Activated CD4-positive, alpha-beta T cell treated with anti-CD3 and anti-CD28 coated beads for 4 hours (primary cell): Measurements from ENCODE around the gene PAPSS1.
"Not testable (repeated sequence)": the region's sequence is repeated elsewhere in the genome, so short reads cannot be mapped to it uniquely, and the experiment has no call there.

Experiments
- DNase-seq, 2 donors: peaks; one replicate each; pipeline ENCODE4 v3.0.0-alpha.2; 2020

Gene PAPSS1

DNA sequence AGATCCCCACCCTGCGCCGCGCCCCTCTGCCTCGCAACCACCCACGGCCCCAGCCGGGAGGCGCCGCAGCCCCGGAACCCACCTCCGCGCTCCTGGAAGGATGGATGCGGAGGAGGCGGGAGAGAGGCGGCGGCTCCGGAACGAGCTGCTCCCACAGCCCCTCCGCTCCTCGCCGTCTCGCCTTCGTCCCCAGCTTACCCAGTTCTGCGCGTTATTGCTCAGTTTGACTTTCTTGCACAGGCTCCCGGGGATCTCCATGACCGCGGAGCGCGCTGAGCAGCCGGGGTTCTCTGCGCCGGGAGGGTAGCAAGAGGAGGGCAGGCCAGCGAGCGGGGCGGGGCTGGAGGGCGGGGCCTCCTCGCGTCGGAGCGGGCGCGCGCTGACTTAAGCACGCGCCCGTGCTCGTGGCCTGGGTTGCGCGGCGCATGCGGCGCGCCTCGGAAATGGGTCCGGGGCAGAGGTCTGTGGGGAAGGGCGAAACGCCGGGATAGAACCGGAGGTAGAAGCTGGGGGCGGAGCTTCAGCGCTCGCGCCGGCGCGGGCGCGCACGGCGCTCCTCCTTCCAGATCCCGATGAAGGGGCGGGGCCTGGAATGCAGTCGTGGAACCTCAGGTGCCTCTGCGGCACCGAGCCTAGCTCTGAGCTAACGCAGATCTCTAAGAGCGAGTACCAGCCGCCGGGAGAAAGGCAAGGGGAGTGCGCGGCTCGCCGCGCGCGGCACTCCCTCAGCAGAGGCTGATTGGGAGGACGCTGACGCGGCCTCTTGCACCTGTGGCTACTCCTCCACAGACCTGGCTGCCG, at the start of gene PAPSS1:
Gene PAPSS1, minus strand, starts transcription at position 313 of the 801 bp plus-strand sequence. Its CDS starts 55 bp downstream, at position 258.
- peak; percentile 94 to 95 for DNase-seq

DNA sequence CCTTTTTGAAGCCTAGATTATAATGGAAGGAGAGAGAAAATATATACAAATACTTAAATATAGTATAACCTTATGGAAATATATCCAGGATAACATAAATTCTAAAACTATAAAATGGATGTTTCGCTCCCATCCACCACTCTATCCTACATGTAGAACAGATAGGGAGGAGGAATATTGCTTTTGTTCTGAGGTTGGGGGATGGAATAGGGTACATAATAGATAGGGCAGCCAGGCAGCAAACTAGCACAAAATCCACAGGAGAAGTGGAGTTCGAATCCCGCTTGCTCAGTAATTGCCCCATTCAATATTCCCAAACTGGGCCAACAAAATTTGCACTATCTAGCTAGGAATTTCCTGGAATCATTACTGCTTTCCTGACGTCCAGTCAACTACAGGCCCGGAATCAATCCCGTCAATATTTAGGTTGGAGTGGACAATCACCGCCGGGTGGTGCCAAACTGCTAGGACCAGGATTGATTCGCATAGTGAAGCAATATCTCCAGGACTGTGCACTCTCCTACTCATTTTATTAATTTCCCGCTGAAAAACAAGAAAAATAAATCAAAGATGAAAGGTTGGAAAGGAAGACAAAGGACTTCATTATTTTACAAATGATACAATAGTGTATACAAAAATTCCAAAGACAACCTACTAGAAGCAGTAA, 40.4 kb upstream of the PAPSS1 start:
- DNase-seq = no peak

DNA sequence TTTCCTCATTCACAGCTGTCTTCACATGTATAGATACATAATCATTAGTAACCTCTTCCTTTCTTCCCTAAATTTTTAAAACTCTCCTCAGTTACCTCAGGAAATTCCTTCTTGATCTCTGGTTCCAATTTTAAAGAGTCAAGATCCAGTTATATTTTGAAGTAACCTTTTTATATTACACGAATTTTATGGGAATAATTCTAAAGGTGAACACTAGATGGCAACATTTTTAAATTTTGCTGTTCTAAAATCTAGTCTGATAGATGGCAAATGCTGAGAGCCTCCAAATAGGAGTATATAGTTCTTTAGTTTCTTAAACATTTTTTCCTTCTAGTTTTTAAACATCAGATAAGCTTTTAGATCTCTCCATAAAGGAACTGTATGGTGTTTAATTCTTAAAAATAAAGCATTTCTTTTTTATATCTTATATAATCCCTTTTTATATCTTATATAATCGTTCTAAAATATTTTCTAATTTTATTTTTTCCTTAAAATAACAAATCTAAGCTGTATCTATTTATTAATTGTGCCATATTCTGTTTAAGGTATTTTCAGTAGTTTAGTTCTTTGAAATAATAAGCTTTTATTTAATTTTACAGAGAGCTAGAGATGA, 37.9 kb upstream of the PAPSS1 start:
- DNase-seq = no peak

DNA sequence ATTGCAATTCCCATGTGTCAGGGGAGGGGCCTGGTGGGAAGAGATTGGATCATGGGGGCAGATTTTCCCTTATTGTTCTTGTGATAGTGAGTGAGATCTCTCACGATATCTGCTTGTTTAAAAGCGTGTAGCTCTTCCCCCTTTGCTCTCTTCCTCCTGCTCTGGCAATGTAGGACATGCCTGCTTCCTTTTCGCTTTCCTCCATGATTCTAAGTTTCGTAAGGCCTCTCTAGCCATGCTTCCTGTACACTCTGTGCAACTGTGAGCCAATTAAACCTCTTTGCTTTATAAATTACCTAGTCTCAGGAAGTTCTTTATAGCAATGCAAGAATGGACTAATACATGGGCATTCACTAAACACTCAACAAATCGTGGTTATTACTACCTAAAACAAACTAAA, 37.2 kb upstream of the PAPSS1 start:
- no peak for DNase-seq

DNA sequence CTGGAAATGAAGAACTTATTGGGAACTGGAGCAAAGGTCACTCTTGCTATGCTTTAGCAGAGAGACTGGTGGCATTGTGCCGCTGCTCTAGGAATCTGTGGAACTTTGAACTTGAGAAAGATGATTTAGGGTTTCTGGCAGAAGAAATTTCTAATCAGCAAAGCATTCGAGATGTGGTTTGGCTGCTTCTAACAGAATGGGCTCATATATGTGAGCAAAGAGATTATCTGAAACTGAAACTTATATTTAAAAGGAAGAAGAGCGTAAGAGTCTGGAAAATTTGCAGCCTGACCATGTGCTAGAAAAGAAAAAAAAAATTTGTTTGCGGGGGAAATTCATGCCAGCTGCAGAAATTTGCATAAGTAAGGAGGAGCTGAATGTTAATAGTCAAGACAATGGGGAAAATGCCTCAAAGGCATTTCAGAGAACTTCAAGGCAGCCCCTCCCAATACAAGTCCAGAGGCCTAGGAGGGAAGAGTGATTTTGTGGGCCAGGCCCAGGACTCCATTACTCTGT, 35.9 kb upstream of the PAPSS1 start:
- no peak for DNase-seq

GRCh38 chr4:107751670-107752069, 31.6 kb upstream of the PAPSS1 start:
- DNase-seq = no peak

- no peak for DNase-seq
These were observed 27.9 kb upstream of the PAPSS1 start for GRCh38 chr4:107747748-107748486.

GRCh38 chr4:107746161-107746560, 26.1 kb upstream of the PAPSS1 start:
- DNase-seq = no peak

DNA sequence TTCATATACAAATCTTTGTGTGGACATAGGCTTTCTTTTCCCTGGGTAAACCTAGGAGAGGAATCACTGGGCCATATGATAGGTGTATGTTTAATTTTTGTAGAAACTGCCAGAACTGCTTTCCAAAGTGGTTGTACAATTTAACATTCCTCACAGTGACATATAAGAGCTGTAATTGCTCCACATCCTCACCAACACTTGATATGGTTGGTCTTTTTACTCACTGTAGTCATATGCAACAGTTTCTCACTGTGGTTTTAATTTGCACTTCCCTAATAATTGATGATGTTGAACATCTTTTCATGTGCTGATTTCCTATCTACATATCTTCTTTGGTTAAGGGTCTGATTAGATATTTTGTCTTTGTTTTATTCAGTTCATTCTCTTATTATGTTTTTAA, 24.5 kb upstream of the PAPSS1 start:
- DNase-seq = no peak

DNA sequence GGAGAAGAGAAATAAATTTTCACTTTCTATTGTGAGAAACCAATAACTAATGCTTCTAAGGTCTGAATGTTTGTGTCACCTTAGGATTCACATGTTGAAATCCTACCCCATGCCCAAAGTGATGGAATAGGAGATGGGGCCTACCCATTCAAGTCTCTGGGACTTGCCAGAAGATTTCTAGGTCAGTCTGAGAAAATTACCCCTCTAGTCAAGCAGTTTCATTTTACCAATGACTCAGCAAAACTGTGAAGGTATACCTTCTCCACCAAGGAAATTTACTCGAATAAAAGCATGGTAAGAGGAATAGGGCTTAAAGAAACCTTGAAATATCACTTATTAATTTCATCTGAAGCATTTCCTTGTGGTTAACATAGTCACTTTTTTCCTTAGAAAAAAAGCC, 23.5 kb upstream of the PAPSS1 start:
- no peak for DNase-seq

GRCh38 chr4:107742791-107743190, 22.8 kb upstream of the PAPSS1 start:
- DNase-seq = no peak

GRCh38 chr4:107742196-107742595, 22.2 kb upstream of the PAPSS1 start:
- no peak for DNase-seq

GRCh38 chr4:107740950-107741701, 21.1 kb upstream of the PAPSS1 start:
- DNase-seq = no peak

- DNase-seq = no peak
These were observed 20.3 kb upstream of the PAPSS1 start for GRCh38 chr4:107740381-107740780.

DNA sequence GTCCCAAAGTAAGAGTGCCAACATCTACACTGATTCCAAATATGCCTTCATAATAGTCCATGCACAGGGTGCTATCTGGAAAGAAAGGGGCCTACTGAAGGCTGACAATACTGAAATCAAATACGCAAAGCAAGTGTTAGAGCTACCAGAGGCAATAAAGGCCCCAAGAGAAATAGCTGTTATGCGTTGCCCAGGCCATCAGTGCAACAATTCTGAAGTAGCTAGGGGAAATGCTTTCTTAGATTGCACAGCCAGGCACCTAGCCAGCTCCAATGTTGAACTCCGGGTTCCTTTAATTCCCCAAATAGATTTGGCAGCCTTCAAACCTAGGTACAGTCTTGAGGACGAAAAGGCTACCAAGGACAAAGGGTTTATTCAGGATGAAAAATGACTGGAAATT, 17.4 kb upstream of the PAPSS1 start:
- no peak for DNase-seq

GRCh38 chr4:107736924-107737448, 17.0 kb upstream of the PAPSS1 start:
- peak; percentile 36 to 50 for DNase-seq

- DNase-seq = no peak
These were observed 16.0 kb upstream of the PAPSS1 start for GRCh38 chr4:107736037-107736436.

GRCh38 chr4:107734120-107734519, 14.1 kb upstream of the PAPSS1 start:
- DNase-seq = no peak

DNA sequence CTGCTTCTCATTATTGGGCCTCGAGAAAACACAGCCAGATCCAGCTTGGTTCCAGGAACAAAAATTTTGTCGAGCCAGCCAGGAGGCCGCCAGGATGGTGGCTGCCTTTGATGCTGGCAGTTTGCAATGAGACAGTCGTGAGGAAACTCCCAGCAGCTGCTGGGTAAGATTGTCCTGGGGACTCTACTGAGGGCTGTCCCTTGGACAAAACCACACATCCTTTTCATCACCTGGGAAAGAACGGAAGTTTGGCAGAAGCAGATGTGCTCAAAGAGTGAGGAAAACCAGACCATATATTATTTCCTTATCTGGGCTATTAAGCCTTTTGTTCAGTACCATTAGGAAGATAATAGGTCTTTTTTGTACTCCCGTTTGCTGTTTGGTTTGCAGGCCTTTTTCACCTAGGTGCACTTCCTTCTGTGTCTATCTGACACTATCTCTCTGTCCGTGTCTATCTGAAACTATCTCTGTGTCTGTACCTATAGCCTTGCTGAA, 13.4 kb upstream of the PAPSS1 start:
- DNase-seq = no peak

DNA sequence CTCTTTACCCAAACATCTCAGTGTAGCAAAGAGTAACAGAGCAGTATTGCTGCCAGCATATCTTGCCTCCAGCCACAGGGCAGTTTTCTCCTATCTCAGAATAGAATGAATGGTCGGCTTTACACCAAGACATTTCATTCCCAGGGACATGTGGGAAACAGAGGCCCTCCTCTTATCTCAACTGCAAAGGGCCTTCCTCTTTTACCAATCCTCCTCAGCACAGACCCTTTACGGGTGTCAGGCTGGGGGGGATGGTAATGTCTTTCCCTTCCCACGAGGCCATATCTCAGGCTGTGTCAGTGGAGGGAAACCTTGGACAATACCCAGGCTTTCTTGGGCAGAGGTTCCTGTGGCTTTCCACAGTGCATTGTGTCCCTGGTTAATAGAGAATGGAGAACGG, 9.0 kb upstream of the PAPSS1 start:
- not testable (repeated sequence) for DNase-seq

DNA sequence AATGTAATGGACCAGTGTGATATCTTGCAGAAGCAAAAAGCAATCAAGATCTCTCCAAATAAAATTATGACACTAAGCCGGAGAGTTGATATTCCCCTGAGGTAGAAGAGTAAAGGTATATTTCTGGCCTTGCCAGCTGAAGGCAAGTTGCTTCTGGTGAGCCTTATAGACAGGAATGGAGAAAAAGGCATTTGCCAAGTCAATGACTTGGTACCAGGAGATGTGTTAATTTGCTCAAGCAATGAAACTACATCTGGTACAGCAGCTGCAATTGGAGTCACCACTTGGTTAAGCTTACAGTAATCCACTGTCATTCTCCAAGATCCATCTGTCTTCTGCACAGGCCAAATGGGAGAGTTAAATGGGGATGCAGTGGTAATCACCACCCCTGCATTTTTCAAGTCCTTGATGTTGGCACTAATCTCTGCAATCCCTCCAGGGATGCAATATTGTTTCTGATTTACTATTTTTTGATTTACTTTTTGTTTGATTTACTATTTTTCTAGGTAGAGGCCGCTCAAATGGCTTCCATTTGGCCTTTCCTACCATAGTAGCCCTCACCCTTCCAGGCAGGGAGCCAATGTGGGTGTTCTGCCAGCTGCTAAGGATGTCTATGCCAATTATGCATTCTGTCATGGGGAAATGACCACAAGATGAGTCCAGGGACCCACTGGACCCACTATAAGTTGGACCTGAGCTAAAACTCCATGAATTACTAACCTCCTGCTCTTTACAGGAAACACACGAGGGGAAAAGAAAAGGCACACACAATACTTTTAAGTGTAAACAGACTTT, 6.3 kb upstream of the PAPSS1 start:
- not testable (repeated sequence) for DNase-seq
